HG03378 (cell line): ENCODE data around the gene AIFM1.
A peak's percentile ranks its signal among the peaks of the same experiment; 100 is the strongest.

Experiments
- ATAC-seq: cut with Tn5 transposase; IDR thresholded peaks from one replicate; pipeline ENCODE4 v1.9.1; 2021; ENCODE audit warnings: mild to moderate bottlenecking, moderate library complexity; ENCODE audit not compliant: unreplicated experiment

The AIFM1 gene

GRCh38 chrX:130097507-130098209 lies 68.0 kb downstream of the AIFM1 start:
- ATAC-seq: no peak

DNA sequence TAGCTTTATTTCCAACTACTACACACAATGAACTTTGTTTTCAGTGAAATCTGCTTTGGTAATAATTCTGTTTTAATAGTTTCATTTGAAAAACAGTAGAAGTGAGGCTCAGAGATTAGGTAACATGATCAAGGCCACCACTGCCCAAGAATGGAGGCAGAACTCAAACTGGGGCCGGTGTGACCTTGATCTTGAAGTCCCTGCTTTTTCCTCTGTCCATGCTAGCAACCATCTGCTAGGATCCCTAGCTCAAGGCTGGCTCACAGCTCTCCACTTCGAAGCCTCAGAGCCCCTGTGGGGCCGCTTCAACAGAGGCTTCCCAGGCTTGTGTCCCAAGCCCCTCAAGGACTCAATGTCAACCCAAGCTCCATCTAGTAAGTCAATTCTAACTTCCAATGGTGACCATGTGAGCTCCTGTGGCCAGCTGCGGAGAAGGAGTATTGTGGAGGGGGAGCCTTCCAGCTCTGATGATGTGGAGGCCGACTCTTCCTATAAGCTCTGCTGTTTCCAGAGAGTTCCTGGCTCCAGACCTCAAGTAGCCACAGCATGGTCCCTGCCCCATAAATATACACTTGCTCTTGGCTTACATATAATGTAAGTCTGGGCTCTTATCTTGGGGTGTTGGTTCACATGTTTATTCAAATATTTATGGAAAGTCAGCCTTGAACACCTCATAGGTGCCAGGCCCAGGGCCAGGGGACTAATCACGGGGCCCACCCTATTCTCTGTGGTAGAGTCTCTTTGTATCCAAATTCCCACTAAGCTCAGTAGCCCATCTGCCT lies 70.2 kb downstream of the AIFM1 start:
- ATAC-seq: no peak

DNA sequence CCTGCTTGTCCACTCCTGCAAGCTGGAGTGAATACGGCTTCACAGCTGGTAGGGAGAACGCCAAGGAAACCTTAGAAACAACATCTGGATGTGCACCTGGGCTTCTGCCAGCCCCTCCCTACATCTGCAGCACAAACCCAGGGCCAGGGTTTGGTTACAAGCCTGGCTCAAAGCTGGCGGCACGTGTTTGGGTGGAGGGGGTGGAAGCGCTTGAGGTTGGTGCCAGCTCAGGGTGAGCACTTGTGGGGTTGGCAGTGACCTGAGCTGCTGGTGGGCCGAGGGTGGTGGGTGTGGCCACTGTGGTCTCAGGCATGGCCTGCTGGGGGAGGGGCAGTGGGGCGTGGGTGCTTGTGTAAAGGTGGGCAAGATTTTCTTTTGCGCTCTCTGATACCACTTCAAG lies 70.9 kb downstream of the AIFM1 start:
- ATAC-seq: no peak

- no peak for ATAC-seq
Measured at GRCh38 chrX:130093271-130093670, 72.4 kb downstream of the AIFM1 start.

- peak; percentile 99 for ATAC-seq
Measured at GRCh38 chrX:130091980-130092522, 73.6 kb downstream of the AIFM1 start.

DNA sequence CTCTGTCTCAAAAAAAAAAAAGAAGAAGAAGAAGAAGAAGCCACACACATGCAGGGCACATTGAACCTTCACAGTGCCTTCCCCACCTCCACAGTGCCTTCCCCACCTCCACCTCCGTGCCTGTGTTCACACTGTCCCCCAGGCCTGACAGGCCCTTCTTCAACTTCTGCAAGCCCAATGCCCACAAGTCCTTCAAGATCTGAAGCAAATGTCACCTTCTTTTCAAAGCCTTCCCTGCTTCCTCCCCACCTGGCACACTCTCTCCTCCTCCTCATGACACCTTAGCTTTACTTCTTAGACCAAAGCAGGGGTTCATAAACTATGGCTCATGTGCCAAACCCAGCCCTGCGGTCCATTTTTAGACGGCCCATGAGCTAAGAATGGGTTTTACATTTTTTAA lies 75.3 kb downstream of the AIFM1 start:
- ATAC-seq: no peak

DNA sequence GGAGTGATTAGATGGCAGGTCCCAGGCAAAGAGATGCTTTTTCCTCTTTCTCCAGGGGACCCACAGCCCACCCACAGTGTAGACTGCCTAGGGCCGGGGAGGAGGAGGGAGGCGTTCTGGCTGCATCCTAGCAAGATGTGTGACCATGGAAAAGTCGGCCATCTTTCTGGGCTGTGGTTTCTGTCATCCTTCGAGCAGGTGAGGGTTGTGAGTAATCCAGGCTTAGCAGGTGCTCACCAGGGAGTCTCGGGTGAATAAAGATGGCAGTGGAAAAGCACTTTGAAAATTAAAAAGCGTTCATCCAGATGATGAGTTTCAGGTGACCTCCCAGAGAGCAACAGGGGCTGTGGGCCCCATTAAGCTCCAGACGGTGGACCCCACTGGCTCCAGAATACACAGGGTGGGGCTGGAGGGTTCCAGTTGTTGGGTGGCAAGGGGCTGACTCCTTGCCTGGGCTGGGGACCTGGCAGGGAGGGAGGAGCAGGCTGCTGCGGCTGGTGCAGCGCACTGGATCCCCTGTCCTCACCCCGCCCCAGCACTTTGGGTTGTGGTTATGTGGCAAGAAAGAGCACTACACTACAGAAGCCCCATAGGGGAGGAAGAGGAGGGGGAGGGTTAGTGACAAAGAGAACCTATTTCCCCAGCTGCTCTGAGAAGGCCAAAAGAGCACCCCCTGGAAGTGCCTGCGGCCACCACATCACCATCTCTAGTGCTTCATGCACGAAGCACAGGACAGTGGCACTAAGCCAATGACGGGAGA lies 79.0 kb downstream of the AIFM1 start:
- ATAC-seq: peak; percentile 32

GRCh38 chrX:130085551-130086446 lies 79.8 kb downstream of the AIFM1 start:
- no peak for ATAC-seq

GRCh38 chrX:130084631-130085237 lies 80.9 kb downstream of the AIFM1 start:
- ATAC-seq: peak; percentile 35

GRCh38 chrX:130083656-130084382 lies 81.8 kb downstream of the AIFM1 start:
- ATAC-seq: peak; percentile 30

GRCh38 chrX:130083107-130083490 lies 82.5 kb downstream of the AIFM1 start:
- ATAC-seq: no peak

- ATAC-seq: peak; percentile 72
Measured at GRCh38 chrX:130082244-130083106, 83.2 kb downstream of the AIFM1 start.

DNA sequence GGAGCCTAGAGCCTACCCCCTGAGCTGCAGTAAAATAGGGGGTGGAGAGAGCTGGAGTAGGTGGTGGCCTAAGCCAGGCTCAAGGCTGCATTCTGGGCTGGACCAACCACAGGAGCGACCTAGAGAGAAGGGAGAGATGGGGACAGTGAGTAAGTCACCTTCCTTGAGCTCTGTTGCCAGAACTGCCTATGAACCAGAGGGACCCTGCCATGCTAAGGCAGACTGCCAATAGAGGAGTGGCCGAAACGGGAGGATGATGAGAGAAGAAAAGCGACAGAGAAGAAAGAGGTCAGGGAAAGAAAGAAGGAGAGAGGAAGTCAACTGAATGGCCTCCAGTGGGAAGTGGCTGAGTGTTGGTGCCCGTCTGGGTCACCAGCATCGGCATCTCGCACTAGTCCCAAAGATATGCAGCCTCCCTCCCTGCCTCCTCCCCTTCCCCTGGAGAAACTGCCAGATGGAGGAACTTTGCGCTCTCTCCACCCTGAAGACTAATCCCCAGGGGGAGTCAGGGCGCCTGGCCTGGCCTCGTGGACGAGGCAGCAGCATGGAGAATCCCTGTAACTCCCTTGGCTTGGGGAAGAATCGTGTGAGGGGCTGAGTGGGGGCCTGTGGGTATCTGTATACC lies 84.1 kb downstream of the AIFM1 start:
- ATAC-seq: no peak

- no peak for ATAC-seq
Measured at GRCh38 chrX:130080791-130081367, 84.8 kb downstream of the AIFM1 start.

DNA sequence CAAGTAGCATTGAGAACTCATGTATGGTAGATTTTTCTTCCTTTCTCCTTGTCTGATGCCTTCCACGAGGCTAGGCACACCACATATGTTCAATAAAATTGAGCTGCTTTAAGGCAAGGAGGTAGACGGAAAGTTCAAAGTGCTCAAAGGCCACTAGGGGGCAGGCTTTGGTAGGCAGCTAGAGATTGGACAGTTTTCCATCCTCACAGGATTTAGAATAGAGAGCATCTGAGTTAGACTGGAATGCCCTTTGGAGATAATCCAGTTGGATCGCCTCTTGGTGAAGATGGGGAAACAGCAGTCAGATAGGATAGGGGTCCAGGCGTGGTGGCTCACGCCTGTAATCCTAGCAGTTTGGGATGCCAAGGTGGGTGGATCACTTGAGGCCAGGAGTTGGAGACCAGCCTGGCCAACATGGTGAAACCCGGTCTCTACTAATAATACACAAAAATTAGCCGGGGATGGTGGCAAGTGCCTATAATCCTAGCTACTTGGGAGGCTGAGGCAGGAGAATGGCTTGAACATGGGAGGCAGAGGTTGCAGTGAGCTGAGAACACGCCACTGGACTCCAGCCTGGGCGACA lies 85.7 kb downstream of the AIFM1 start:
- ATAC-seq: no peak
